Endodermal cell (in vitro differentiated cells): ENCODE data around the gene UQCC5. TPM values are rescaled to one million over a fixed set of nuclear protein-coding genes. Genes with fewer than 3 reads are reported as not detected.
A peak's percentile ranks its signal among the peaks of the same experiment; 100 is the strongest.

Experiments
- DNase-seq: peaks from one replicate; pipeline ENCODE4 v3.0.0-alpha.2; 2017
- H3K27ac ChIP-seq: 2 replicates; pipeline ENCODE4 v1.5.1; 2013; ENCODE audit warnings: mild to moderate bottlenecking, low read depth, low read length, moderate library complexity
- H3K27me3 ChIP-seq: 2 replicates; pipeline ENCODE4 v1.6.1; 2013; ENCODE audit warnings: mild to moderate bottlenecking, low read length, moderate library complexity; ENCODE audit not compliant: insufficient read depth, control insufficient read depth, poor library complexity, severe bottlenecking
- H3K36me3 ChIP-seq: 2 replicates; pipeline ENCODE4 v1.7.0; 2013; ENCODE audit warnings: mild to moderate bottlenecking, low read length, moderate library complexity; ENCODE audit not compliant: control insufficient read depth, insufficient read depth
- H3K4me1 ChIP-seq: one replicate; pipeline ENCODE4 v1.7.0; 2013; ENCODE audit warnings: low read length; ENCODE audit not compliant: control insufficient read depth, insufficient read depth
- H3K4me3 ChIP-seq: 2 replicates; pipeline ENCODE4 v1.5.1; 2013; ENCODE audit warnings: mild to moderate bottlenecking, low read length, moderate library complexity
- H3K9ac ChIP-seq: 2 replicates; pipeline ENCODE4 v1.6.1; 2013; ENCODE audit warnings: mild to moderate bottlenecking, low read length, moderate library complexity; ENCODE audit not compliant: poor library complexity, severe bottlenecking; ENCODE audit errors: extremely low read depth
- H3K9me3 ChIP-seq: 2 replicates; pipeline ENCODE4 v1.6.1; 2013; ENCODE audit warnings: mild to moderate bottlenecking, low read length, moderate library complexity; ENCODE audit not compliant: control insufficient read depth
- H3K27ac Mint-ChIP-seq: 2 replicates; pipeline ENCODE4 v1.8.0; 2020; ENCODE audit warnings: mixed read lengths
- H3K27me3 Mint-ChIP-seq: 2 replicates; pipeline ENCODE4 v1.8.0; 2021; ENCODE audit warnings: mild to moderate bottlenecking, mixed read lengths; ENCODE audit not compliant: insufficient read depth
- H3K36me3 Mint-ChIP-seq: 2 replicates; pipeline ENCODE4 v1.8.0; 2020; ENCODE audit warnings: low read depth, mixed read lengths
- H3K4me1 Mint-ChIP-seq: 2 replicates; pipeline ENCODE4 v1.8.0; 2020; ENCODE audit warnings: mixed read lengths
- H3K4me3 Mint-ChIP-seq: 2 replicates; pipeline ENCODE4 v1.8.0; 2020; ENCODE audit warnings: mild to moderate bottlenecking, moderate library complexity, mixed read lengths
- H3K9me3 Mint-ChIP-seq: 2 replicates; pipeline ENCODE4 v1.8.0; 2020; ENCODE audit warnings: mild to moderate bottlenecking, mixed read lengths
- WGBS, 2 experiments: methylation state at CpG; one replicate each; pipeline versions ENCODE4 v1.1.5 to v1.1.7; 2013; ENCODE audit warnings: missing lambda C conversion rate in 2 of 2, mixed read lengths in 1 of 2; ENCODE audit not compliant: insufficient coverage in 1 of 2, insufficient read length in 1 of 2; 5-methylcytosine and 5-hydroxymethylcytosine counted together
- total RNA-seq, 2 donors: library from RNA; stranded (reverse); fragmentation: NEBNext Ultra II Directional in 1 of 2; extraction: Animal tissue kit (Norgen Biotek cat#: 25700) in 1 of 2; gene quantifications; 2 replicates in 1 of 2; 3 replicates in 1 of 2; pipeline ENCODE4 v1.2.1, GENCODE V29; 2021
- TF ChIP-seq, protein P1 (sequence below): fragments of 200-600 bp; sonication (generic); conservative IDR thresholded peaks from 2 replicates; pipeline ENCODE4 v1.5.0; 2021; ENCODE audit warnings: antibody characterized with exemption, mild to moderate bottlenecking

Gene UQCC5
- total RNA-seq, 2 donors from 2014 or later = 28.1 to 34.1 TPM

GRCh38 chr3:52568069-52568468 lies 31.7 kb downstream of the UQCC5 start:
- H3K36me3 ChIP-seq = peaks cover 49% of the 10 kb centered on the region
- no peak overlapping the region for H3K4me3 Mint-ChIP-seq
- 96% methylated on average over 2 of the region's 2 CpGs for WGBS, 2 experiments
- peaks cover 32% of the 10 kb centered on the region for H3K36me3 Mint-ChIP-seq
- no peak overlapping the region for H3K9ac ChIP-seq
- H3K9me3 Mint-ChIP-seq = no peaks in the 10 kb centered on the region
- no peaks in the 10 kb centered on the region for H3K4me1 Mint-ChIP-seq
- no peak overlapping the region for H3K27ac Mint-ChIP-seq
- no peak overlapping the region for H3K27ac ChIP-seq
- TF ChIP-seq, protein P1, sequence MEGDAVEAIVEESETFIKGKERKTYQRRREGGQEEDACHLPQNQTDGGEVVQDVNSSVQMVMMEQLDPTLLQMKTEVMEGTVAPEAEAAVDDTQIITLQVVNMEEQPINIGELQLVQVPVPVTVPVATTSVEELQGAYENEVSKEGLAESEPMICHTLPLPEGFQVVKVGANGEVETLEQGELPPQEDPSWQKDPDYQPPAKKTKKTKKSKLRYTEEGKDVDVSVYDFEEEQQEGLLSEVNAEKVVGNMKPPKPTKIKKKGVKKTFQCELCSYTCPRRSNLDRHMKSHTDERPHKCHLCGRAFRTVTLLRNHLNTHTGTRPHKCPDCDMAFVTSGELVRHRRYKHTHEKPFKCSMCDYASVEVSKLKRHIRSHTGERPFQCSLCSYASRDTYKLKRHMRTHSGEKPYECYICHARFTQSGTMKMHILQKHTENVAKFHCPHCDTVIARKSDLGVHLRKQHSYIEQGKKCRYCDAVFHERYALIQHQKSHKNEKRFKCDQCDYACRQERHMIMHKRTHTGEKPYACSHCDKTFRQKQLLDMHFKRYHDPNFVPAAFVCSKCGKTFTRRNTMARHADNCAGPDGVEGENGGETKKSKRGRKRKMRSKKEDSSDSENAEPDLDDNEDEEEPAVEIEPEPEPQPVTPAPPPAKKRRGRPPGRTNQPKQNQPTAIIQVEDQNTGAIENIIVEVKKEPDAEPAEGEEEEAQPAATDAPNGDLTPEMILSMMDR = no peak
- no peaks in the 10 kb centered on the region for H3K4me1 ChIP-seq
- no peaks in the 10 kb centered on the region for H3K27me3 Mint-ChIP-seq
- no peak for DNase-seq
- no peak overlapping the region for H3K4me3 ChIP-seq
- H3K27me3 ChIP-seq = no peaks in the 10 kb centered on the region
- H3K9me3 ChIP-seq = no peaks in the 10 kb centered on the region

GRCh38 chr3:52570076-52570475 lies 33.7 kb downstream of the UQCC5 start:
- WGBS, 2 experiments = 89 to 96% methylated on average over 3 to 4 of the region's 4 CpGs
- Histone ChIP-seq H3K36me3 (peaks cover 57% of the 10 kb centered on the region), H3K27me3 (no peaks in the 10 kb centered on the region), H3K4me3 (no peak overlapping the region), H3K27ac (no peak overlapping the region), H3K9me3 (no peaks in the 10 kb centered on the region), H3K9ac (no peak overlapping the region), H3K4me1 (no peaks in the 10 kb centered on the region)
- no peak overlapping the region for H3K4me3 Mint-ChIP-seq
- H3K27ac Mint-ChIP-seq = peak overlapping the region; percentile 23
- peaks cover 42% of the 10 kb centered on the region for H3K36me3 Mint-ChIP-seq
- TF ChIP-seq, protein P1 = no peak
- no peaks in the 10 kb centered on the region for H3K9me3 Mint-ChIP-seq
- H3K4me1 Mint-ChIP-seq = no peaks in the 10 kb centered on the region
- no peaks in the 10 kb centered on the region for H3K27me3 Mint-ChIP-seq
- DNase-seq = no peak

DNA sequence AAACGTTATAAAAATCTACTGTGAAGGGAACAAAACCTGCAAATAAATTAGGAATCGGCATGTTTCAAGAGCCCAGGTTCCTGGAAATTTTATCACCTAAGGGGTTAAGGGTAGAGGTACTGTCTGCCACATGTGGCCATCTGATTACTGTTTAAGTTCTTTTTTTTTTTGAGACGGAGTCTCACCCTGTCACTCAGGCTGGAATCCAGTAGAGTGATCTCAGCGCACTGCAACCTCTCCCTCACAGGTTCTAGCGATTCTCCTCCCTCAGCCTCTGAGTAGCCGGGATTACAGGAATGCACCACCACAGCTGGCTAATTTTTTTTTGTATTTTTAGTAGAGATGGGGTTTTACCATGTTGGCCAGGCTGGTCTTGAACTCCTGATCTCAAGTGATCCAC lies 35.8 kb downstream of the UQCC5 start:
- Histone ChIP-seq H3K4me3 (no peak overlapping the region), H3K4me1 (no peaks in the 10 kb centered on the region), H3K9me3 (no peaks in the 10 kb centered on the region), H3K27ac (no peak overlapping the region), H3K9ac (no peak overlapping the region), H3K27me3 (no peaks in the 10 kb centered on the region), H3K36me3 (peaks cover 62% of the 10 kb centered on the region)
- H3K27ac Mint-ChIP-seq = no peak overlapping the region
- H3K4me3 Mint-ChIP-seq = no peak overlapping the region
- peaks cover 46% of the 10 kb centered on the region for H3K36me3 Mint-ChIP-seq
- H3K9me3 Mint-ChIP-seq = no peaks in the 10 kb centered on the region
- TF ChIP-seq, protein P1 = no peak
- no peaks in the 10 kb centered on the region for H3K4me1 Mint-ChIP-seq
- no peaks in the 10 kb centered on the region for H3K27me3 Mint-ChIP-seq
- 70 to 85% methylated on average over 4 to 6 of the region's 6 CpGs for WGBS, 2 experiments
- DNase-seq = no peak
